Mesendoderm (in vitro differentiated cells): ENCODE results near the gene CCL28. TPM values are rescaled to one million over a fixed set of nuclear protein-coding genes. Genes with fewer than 3 reads are reported as not detected.
A peak's percentile ranks its signal among the peaks of the same experiment; 100 is the strongest.
"Not testable (repeated sequence)": the region's sequence is repeated elsewhere in the genome, so short reads cannot be mapped to it uniquely, and the experiment has no call there.

ENCODE experiments used
- DNase-seq: peaks from one replicate; pipeline ENCODE4 v3.0.0; 2013
- H2AK5ac ChIP-seq: 2 replicates; pipeline ENCODE4 v1.6.1; 2013; ENCODE audit warnings: low read length, inconsistent platforms
- H2BK120ac ChIP-seq: 2 replicates; pipeline ENCODE4 v1.6.1; 2013; ENCODE audit warnings: low read depth, mild to moderate bottlenecking, low read length, moderate library complexity, mixed read lengths
- H2BK15ac ChIP-seq: replicated peaks from 2 replicates; pipeline ENCODE4 v1.6.1; 2013; ENCODE audit warnings: low read depth, mild to moderate bottlenecking, moderate library complexity
- H2BK5ac ChIP-seq: 2 replicates; pipeline ENCODE4 v1.6.1; 2013; ENCODE audit warnings: low read length, inconsistent platforms
- H3K18ac ChIP-seq: 2 replicates; pipeline ENCODE4 v1.6.1; 2013; ENCODE audit warnings: mild to moderate bottlenecking, low read length, mixed read lengths
- H3K23ac ChIP-seq: one replicate; pipeline ENCODE4 v1.6.1; 2013; ENCODE audit warnings: low read length
- H3K27ac ChIP-seq: 2 replicates; pipeline ENCODE4 v1.5.1; 2013; ENCODE audit warnings: low read depth, mild to moderate bottlenecking, inconsistent platforms, low read length, moderate library complexity
- H3K27me3 ChIP-seq: 2 replicates; pipeline ENCODE4 v1.6.1; 2013; ENCODE audit warnings: low read length, control low read depth, mild to moderate bottlenecking, inconsistent platforms; ENCODE audit not compliant: insufficient read depth, poor library complexity
- H3K36me3 ChIP-seq: 2 replicates; pipeline ENCODE4 v1.6.1; 2013; ENCODE audit warnings: low read length, inconsistent platforms; ENCODE audit not compliant: control insufficient read depth, insufficient read depth
- H3K4ac ChIP-seq: one replicate; pipeline ENCODE4 v1.6.1; 2013; ENCODE audit warnings: low read depth, mild to moderate bottlenecking, low read length, moderate library complexity
- H3K4me1 ChIP-seq: 2 replicates; pipeline ENCODE4 v1.6.1; 2013; ENCODE audit warnings: low read depth, low read length, inconsistent platforms; ENCODE audit not compliant: control insufficient read depth
- H3K4me2 ChIP-seq: 2 replicates; pipeline ENCODE4 v1.6.1; 2013; ENCODE audit warnings: low read length
- H3K4me3 ChIP-seq: 2 replicates; pipeline ENCODE4 v1.5.1; 2013; ENCODE audit warnings: mild to moderate bottlenecking, low read length
- H3K56ac ChIP-seq: one replicate; pipeline ENCODE4 v1.6.1; 2013; ENCODE audit warnings: low read length
- H3K79me1 ChIP-seq: 2 replicates; pipeline ENCODE4 v1.6.1; 2013; ENCODE audit warnings: low read length, inconsistent platforms
- H3K79me2 ChIP-seq: 2 replicates; pipeline ENCODE4 v1.6.1; 2013; ENCODE audit warnings: mild to moderate bottlenecking, low read length; ENCODE audit not compliant: control insufficient read depth, insufficient read depth
- H3K9ac ChIP-seq: 2 replicates; pipeline ENCODE4 v1.6.1; 2013; ENCODE audit warnings: low read length, inconsistent platforms
- H4K5ac ChIP-seq: one replicate; pipeline ENCODE4 v1.6.1; 2013; ENCODE audit warnings: low read length
- H4K8ac ChIP-seq: one replicate; pipeline ENCODE4 v1.6.1; 2013; ENCODE audit warnings: low read depth, mild to moderate bottlenecking, control low read depth, low read length, moderate library complexity
- WGBS: extraction: QIAGEN DNeasy Blood & Tissue Kit; methylation state at CpG from one replicate; pipeline ENCODE4 v1.1.7; 2013; ENCODE audit warnings: low lambda C conversion rate, missing lambda C conversion rate; ENCODE audit not compliant: insufficient coverage; ENCODE audit errors: extremely low coverage; 5-methylcytosine and 5-hydroxymethylcytosine counted together
- polyA plus RNA-seq, 2 experiments: library from polyadenylated mRNA; stranded (reverse); fragments of 200-250 nt; gene quantifications; one replicate each; pipeline ENCODE4 v1.2.3, GENCODE V29; 2013

CCL28 gene, protein sequence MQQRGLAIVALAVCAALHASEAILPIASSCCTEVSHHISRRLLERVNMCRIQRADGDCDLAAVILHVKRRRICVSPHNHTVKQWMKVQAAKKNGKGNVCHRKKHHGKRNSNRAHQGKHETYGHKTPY
- polyA plus RNA-seq (2013, experiment 1 of 2) = 0.14 TPM
- 0.13 TPM for polyA plus RNA-seq (2013, experiment 2 of 2)

- Histone ChIP-seq H3K4ac (no peak within 1 kb of the TSS), H2BK5ac (no peak within 1 kb of the TSS), H3K4me3 (no peak within 1 kb of the TSS), H3K27ac (no peak within 1 kb of the TSS), H3K36me3 (no peaks in the 10 kb centered on the region), H3K56ac (no peak within 1 kb of the TSS), H3K4me1 (peaks cover 8% of the 10 kb centered on the region), H2BK120ac (no peak within 1 kb of the TSS), H3K23ac (peak within 1 kb of the TSS; percentile 32), H3K18ac (no peak within 1 kb of the TSS), H3K79me2 (no peaks in the 10 kb centered on the region), H2AK5ac (no peak within 1 kb of the TSS), H4K8ac (no peak within 1 kb of the TSS), H3K4me2 (no peak within 1 kb of the TSS), H3K9ac (no peak within 1 kb of the TSS), H4K5ac (no peak within 1 kb of the TSS), H3K27me3 (no peaks in the 10 kb centered on the region), H2BK15ac (no peak within 1 kb of the TSS), H3K79me1 (no peaks in the 10 kb centered on the region)
- no peak for DNase-seq
- no CpG with 5 or more reads among the region's 6 CpGs for WGBS
Measured at GRCh38 chr5:43412156-43412555, at the start of gene CCL28. Gene CCL28 (minus strand): TSS chr5:43412391. CDS start chr5:43412316, 75 bp downstream.

DNA sequence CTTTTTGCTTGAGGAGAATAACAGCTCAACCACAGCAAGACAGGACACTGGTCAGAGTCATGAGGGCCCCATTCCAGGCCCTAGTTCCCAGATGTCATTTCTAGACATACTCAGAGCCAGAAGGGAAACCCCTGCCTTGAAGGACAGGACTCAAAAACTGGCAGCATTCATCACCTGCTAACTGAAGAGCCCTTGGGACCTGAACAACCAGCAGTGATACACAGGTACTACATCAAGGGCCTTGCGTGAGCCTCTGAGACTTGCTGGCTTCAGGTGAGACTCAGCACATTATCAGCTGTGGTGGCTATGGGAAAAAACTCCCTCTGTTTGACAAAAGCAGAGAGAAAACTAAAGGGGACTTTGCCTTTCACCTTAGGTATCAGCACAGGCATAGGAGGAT lies 48.9 kb upstream of the CCL28 start:
- no peak overlapping the region for H2AK5ac ChIP-seq
- no peak overlapping the region for H3K4me3 ChIP-seq
- H3K27me3 ChIP-seq = no peaks in the 10 kb centered on the region
- H3K4me2 ChIP-seq = no peak overlapping the region
- no peaks in the 10 kb centered on the region for H3K36me3 ChIP-seq
- H2BK15ac ChIP-seq = no peak overlapping the region
- WGBS = no CpG with 5 or more reads among the region's 1 CpG
- H4K8ac ChIP-seq = no peak overlapping the region
- no peak for DNase-seq
- no peak overlapping the region for H2BK120ac ChIP-seq
- H3K9ac ChIP-seq = no peak overlapping the region
- H3K27ac ChIP-seq = no peak overlapping the region
- no peaks in the 10 kb centered on the region for H3K4me1 ChIP-seq
- no peaks in the 10 kb centered on the region for H3K79me2 ChIP-seq
- H3K56ac ChIP-seq = no peak overlapping the region
- H4K5ac ChIP-seq = no peak overlapping the region
- peaks cover 2% of the 10 kb centered on the region for H3K79me1 ChIP-seq
- no peak overlapping the region for H3K18ac ChIP-seq
- no peak overlapping the region for H2BK5ac ChIP-seq
- no peak overlapping the region for H3K23ac ChIP-seq
- no peak overlapping the region for H3K4ac ChIP-seq

DNA sequence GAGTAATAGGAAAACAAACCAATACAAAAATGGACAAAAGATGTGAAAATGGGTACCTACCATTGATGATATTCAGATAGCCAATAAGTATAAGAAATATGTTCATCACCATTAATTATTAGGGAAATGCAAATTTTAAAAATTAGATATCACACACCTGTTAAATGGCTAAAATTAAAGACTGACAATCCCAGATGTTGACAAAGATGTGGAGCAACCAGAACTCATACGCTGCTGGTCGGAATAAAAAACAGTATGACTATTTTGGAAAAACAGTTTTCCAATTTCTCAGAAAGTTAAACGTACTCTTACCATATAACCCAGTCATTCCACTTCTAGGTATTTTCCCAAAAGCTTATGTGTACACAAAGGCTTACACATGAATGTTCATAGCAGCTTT lies 44.4 kb upstream of the CCL28 start:
- Histone ChIP-seq H3K56ac (no peak overlapping the region), H3K23ac (no peak overlapping the region), H3K18ac (no peak overlapping the region), H2BK120ac (no peak overlapping the region), H3K79me1 (peaks cover 2% of the 10 kb centered on the region), H3K27ac (no peak overlapping the region), H3K9ac (no peak overlapping the region), H3K4me3 (no peak overlapping the region), H3K4me1 (no peaks in the 10 kb centered on the region), H4K8ac (no peak overlapping the region), H3K4ac (no peak overlapping the region), H3K36me3 (no peaks in the 10 kb centered on the region), H4K5ac (no peak overlapping the region), H3K79me2 (no peaks in the 10 kb centered on the region), H2AK5ac (no peak overlapping the region), H2BK5ac (no peak overlapping the region), H3K4me2 (no peak overlapping the region), H2BK15ac (no peak overlapping the region), H3K27me3 (no peaks in the 10 kb centered on the region)
- no CpG with 5 or more reads among the region's 3 CpGs for WGBS
- no peak for DNase-seq

DNA sequence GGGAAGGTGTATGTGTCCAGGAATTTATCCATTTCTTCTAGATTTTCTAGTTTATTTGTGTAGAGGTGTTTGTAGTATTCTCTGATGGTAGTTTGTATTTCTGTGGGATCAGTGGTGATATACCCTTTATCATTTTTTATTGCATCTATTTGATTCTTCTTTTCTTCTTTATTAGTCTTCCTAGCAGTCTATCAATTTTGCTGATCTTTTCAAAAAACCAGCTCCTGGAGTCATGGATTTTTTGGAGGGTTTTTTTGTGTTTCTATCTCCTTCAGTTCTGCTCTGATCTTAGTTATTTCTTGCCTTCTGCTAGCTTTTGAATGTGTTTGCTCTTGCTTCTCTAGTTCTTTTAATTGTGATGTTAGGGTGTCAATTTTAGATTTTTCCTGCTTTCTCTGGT lies 29.4 kb upstream of the CCL28 start:
- not testable (repeated sequence) for H3K23ac ChIP-seq, H3K36me3 ChIP-seq, H2BK5ac ChIP-seq, H3K79me2 ChIP-seq, H3K4me2 ChIP-seq, H4K5ac ChIP-seq, H3K4me1 ChIP-seq, H2AK5ac ChIP-seq, H3K9ac ChIP-seq, H3K27ac ChIP-seq, H3K18ac ChIP-seq, DNase-seq, H3K27me3 ChIP-seq, H2BK120ac ChIP-seq, H3K4ac ChIP-seq, H3K56ac ChIP-seq, H3K79me1 ChIP-seq, H3K4me3 ChIP-seq, H2BK15ac ChIP-seq, H4K8ac ChIP-seq

DNA sequence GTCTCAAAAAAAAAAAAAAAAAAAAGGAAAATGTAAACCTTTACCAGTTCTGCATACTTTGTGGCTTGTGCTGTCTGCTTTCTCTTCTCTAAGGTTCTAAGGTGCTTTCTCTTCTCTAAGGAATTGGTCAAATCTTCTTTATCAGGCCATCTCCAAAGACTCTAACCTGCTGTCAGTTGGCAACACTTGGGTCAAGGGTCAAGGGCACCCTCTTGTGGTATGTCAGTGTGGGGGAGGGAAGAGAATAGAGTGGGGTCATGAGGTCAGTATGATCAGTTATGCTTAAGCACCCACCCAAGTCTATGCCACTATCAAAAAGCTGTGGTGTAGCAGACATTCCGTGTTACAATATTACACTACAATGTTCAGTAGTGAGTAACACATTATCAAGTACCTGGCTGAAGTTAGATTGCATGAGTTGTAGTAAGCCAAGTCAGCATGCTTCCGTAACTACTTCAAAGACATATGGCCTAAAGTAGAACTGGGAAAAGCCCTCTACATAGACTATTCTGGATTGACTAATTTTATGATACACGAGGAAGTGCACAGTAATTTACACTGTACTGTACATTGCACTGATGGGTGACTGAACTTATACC lies 25.0 kb upstream of the CCL28 start:
- no CpG with 5 or more reads among the region's 3 CpGs for WGBS
- H2BK5ac ChIP-seq = no peak overlapping the region
- H3K79me1 ChIP-seq = no peaks in the 10 kb centered on the region
- H3K27me3 ChIP-seq = no peaks in the 10 kb centered on the region
- no peak for DNase-seq
- H3K4ac ChIP-seq = no peak overlapping the region
- no peak overlapping the region for H4K5ac ChIP-seq
- H3K79me2 ChIP-seq = no peaks in the 10 kb centered on the region
- H3K23ac ChIP-seq = no peak overlapping the region
- H3K4me3 ChIP-seq = no peak overlapping the region
- H3K27ac ChIP-seq = no peak overlapping the region
- no peak overlapping the region for H3K9ac ChIP-seq
- H3K4me2 ChIP-seq = no peak overlapping the region
- H4K8ac ChIP-seq = no peak overlapping the region
- H2AK5ac ChIP-seq = no peak overlapping the region
- peaks cover 5% of the 10 kb centered on the region for H3K4me1 ChIP-seq
- H3K18ac ChIP-seq = no peak overlapping the region
- H2BK15ac ChIP-seq = no peak overlapping the region
- H2BK120ac ChIP-seq = no peak overlapping the region
- H3K56ac ChIP-seq = no peak overlapping the region
- no peaks in the 10 kb centered on the region for H3K36me3 ChIP-seq

DNA sequence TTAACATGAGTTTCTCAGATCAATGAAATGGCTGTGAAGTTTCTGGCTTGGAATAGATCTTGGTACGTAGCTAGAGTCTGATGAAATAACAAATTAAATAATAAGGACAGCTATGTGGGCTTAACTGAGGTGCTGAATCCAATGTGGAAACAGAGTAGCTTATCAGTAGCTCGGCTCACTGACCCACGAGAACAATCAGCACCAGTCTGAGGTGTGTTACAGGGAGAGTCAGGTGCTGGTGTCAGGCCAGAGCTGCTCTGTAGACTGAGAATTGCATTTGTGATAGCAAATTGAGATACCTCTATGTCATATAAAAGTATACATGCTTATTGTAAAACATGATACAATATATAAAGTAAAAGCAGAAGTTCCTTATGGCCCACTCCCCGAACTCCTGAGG lies 21.2 kb upstream of the CCL28 start:
- Histone ChIP-seq H3K18ac (no peak overlapping the region), H2BK120ac (no peak overlapping the region), H3K4me1 (peaks cover 8% of the 10 kb centered on the region), H2AK5ac (no peak overlapping the region), H3K27ac (no peak overlapping the region), H3K79me1 (no peaks in the 10 kb centered on the region), H4K5ac (no peak overlapping the region), H3K4me3 (no peak overlapping the region), H3K9ac (no peak overlapping the region), H3K23ac (no peak overlapping the region), H2BK15ac (no peak overlapping the region), H3K4ac (no peak overlapping the region), H3K56ac (no peak overlapping the region), H3K36me3 (no peaks in the 10 kb centered on the region), H3K4me2 (no peak overlapping the region), H4K8ac (no peak overlapping the region), H3K27me3 (no peaks in the 10 kb centered on the region), H2BK5ac (no peak overlapping the region), H3K79me2 (no peaks in the 10 kb centered on the region)
- peak; percentile 8 for DNase-seq
- no CpG with 5 or more reads among the region's 4 CpGs for WGBS
